PC-9 (cell line): ENCODE results near the gene NOTCH4.

Experiments
- CTCF ChIP-seq: fragments of 200-600 bp; sonication (generic); conservative IDR thresholded peaks from 2 replicates; pipeline ENCODE4 v1.6.1; 2017; ENCODE audit warnings: mixed run types, antibody characterized with exemption, mild to moderate bottlenecking, moderate library complexity
- EZH2 ChIP-seq: fragments of 200-600 bp; sonication (generic); IDR thresholded peaks from 2 replicates; pipeline ENCODE4 v1.8.0; 2017; ENCODE audit warnings: antibody characterized with exemption, low read depth

DNA sequence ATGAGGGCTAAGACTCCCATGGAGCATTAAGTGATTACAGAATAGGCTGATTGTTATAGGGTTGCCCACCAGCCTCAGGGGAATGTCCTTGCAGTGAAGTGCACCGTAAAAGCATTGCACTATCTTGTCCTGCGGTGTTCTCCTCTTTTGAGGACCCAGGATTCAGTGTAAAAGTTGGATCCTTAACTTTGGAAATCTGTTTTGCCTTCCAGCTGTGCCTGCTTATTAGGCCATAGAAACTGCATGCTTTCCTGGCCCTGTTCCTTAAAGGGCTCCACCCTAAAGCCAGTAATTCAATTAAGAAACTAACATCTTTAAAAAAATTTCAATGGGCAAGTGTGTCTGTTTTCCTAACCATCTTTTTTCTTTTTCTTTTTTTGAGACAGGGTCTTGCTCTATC lies 25.4 kb upstream of the NOTCH4 start:
- TF ChIP-seq CTCF (no peak), EZH2 (no peak)
